ENCODE data around the gene VAV2. TPM values are rescaled to one million over a fixed set of nuclear protein-coding genes. Genes with fewer than 3 reads are reported as not detected.

Gene VAV2
- total and polyA plus RNA-seq, 9 of the 15 experiments (the other 6 are each of a cell fraction or from before 2014, with no cell fraction given): 0.01 to 2.7 (median 1.0) TPM; not detected in 1

DNA sequence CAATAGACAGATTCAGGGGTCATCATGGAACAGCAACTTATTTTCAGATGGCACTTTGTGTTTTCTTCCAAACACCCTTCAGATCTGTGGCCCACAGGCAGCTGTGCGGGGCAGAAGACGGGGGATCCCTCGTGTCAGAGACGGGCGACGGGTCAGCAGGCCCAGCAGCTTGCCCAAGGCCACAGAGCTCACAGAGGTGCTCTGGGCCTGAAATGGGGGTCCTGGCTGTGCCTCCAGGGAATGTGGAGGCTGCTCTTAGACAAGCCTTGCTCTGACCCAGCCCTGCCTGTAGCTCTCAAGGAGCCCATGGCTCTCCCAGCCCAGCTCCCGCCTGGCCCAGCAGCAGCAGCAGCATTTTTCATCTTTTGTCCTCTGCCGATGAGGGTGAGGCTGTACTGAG lies 213.0 kb downstream of the VAV2 start (continued):
- TF ChIP-seq, protein P1, sequence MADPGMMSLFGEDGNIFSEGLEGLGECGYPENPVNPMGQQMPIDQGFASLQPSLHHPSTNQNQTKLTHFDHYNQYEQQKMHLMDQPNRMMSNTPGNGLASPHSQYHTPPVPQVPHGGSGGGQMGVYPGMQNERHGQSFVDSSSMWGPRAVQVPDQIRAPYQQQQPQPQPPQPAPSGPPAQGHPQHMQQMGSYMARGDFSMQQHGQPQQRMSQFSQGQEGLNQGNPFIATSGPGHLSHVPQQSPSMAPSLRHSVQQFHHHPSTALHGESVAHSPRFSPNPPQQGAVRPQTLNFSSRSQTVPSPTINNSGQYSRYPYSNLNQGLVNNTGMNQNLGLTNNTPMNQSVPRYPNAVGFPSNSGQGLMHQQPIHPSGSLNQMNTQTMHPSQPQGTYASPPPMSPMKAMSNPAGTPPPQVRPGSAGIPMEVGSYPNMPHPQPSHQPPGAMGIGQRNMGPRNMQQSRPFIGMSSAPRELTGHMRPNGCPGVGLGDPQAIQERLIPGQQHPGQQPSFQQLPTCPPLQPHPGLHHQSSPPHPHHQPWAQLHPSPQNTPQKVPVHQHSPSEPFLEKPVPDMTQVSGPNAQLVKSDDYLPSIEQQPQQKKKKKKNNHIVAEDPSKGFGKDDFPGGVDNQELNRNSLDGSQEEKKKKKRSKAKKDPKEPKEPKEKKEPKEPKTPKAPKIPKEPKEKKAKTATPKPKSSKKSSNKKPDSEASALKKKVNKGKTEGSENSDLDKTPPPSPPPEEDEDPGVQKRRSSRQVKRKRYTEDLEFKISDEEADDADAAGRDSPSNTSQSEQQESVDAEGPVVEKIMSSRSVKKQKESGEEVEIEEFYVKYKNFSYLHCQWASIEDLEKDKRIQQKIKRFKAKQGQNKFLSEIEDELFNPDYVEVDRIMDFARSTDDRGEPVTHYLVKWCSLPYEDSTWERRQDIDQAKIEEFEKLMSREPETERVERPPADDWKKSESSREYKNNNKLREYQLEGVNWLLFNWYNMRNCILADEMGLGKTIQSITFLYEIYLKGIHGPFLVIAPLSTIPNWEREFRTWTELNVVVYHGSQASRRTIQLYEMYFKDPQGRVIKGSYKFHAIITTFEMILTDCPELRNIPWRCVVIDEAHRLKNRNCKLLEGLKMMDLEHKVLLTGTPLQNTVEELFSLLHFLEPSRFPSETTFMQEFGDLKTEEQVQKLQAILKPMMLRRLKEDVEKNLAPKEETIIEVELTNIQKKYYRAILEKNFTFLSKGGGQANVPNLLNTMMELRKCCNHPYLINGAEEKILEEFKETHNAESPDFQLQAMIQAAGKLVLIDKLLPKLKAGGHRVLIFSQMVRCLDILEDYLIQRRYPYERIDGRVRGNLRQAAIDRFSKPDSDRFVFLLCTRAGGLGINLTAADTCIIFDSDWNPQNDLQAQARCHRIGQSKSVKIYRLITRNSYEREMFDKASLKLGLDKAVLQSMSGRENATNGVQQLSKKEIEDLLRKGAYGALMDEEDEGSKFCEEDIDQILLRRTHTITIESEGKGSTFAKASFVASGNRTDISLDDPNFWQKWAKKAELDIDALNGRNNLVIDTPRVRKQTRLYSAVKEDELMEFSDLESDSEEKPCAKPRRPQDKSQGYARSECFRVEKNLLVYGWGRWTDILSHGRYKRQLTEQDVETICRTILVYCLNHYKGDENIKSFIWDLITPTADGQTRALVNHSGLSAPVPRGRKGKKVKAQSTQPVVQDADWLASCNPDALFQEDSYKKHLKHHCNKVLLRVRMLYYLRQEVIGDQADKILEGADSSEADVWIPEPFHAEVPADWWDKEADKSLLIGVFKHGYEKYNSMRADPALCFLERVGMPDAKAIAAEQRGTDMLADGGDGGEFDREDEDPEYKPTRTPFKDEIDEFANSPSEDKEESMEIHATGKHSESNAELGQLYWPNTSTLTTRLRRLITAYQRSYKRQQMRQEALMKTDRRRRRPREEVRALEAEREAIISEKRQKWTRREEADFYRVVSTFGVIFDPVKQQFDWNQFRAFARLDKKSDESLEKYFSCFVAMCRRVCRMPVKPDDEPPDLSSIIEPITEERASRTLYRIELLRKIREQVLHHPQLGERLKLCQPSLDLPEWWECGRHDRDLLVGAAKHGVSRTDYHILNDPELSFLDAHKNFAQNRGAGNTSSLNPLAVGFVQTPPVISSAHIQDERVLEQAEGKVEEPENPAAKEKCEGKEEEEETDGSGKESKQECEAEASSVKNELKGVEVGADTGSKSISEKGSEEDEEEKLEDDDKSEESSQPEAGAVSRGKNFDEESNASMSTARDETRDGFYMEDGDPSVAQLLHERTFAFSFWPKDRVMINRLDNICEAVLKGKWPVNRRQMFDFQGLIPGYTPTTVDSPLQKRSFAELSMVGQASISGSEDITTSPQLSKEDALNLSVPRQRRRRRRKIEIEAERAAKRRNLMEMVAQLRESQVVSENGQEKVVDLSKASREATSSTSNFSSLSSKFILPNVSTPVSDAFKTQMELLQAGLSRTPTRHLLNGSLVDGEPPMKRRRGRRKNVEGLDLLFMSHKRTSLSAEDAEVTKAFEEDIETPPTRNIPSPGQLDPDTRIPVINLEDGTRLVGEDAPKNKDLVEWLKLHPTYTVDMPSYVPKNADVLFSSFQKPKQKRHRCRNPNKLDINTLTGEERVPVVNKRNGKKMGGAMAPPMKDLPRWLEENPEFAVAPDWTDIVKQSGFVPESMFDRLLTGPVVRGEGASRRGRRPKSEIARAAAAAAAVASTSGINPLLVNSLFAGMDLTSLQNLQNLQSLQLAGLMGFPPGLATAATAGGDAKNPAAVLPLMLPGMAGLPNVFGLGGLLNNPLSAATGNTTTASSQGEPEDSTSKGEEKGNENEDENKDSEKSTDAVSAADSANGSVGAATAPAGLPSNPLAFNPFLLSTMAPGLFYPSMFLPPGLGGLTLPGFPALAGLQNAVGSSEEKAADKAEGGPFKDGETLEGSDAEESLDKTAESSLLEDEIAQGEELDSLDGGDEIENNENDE (IDR thresholded peaks at IDR 0.05; ENCODE audit: low read depth, low read length): no peak
- TF ChIP-seq KAT2B (IDR thresholded peaks at IDR 0.05; ENCODE audit: low read depth, low read length): no peak
- TF ChIP-seq, protein P2, sequence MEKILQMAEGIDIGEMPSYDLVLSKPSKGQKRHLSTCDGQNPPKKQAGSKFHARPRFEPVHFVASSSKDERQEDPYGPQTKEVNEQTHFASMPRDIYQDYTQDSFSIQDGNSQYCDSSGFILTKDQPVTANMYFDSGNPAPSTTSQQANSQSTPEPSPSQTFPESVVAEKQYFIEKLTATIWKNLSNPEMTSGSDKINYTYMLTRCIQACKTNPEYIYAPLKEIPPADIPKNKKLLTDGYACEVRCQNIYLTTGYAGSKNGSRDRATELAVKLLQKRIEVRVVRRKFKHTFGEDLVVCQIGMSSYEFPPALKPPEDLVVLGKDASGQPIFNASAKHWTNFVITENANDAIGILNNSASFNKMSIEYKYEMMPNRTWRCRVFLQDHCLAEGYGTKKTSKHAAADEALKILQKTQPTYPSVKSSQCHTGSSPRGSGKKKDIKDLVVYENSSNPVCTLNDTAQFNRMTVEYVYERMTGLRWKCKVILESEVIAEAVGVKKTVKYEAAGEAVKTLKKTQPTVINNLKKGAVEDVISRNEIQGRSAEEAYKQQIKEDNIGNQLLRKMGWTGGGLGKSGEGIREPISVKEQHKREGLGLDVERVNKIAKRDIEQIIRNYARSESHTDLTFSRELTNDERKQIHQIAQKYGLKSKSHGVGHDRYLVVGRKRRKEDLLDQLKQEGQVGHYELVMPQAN (IDR thresholded peaks at IDR 0.05; ENCODE audit: borderline replicate concordance): no peak
- TF ChIP-seq ZNF134 (CRISPR knock-in tag; conservative IDR thresholded peaks at IDR 0.05): no peak
- TF ChIP-seq FOXK2 (conservative IDR thresholded peaks at IDR 0.05 in 1 of 2, IDR thresholded peaks at IDR 0.05 in 1 of 2; ENCODE audit: low read depth in 2 of 2): no peak
- TF ChIP-seq ZNF274 (IDR thresholded peaks at IDR 0.05; ENCODE audit: borderline replicate concordance, low read depth, low read length): no peak
- TF ChIP-seq, protein P3, sequence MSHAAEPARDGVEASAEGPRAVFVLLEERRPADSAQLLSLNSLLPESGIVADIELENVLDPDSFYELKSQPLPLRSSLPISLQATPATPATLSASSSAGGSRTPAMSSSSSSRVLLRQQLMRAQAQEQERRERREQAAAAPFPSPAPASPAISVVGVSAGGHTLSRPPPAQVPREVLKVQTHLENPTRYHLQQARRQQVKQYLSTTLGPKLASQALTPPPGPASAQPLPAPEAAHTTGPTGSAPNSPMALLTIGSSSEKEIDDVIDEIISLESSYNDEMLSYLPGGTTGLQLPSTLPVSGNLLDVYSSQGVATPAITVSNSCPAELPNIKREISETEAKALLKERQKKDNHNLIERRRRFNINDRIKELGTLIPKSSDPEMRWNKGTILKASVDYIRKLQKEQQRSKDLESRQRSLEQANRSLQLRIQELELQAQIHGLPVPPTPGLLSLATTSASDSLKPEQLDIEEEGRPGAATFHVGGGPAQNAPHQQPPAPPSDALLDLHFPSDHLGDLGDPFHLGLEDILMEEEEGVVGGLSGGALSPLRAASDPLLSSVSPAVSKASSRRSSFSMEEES (CRISPR knock-in tag; IDR thresholded peaks at IDR 0.05): no peak
- TF ChIP-seq ZNF75A (CRISPR knock-in tag; IDR thresholded peaks at IDR 0.05): no peak
- TF ChIP-seq HDAC2 (IDR thresholded peaks at IDR 0.05): no peak

Data from K562 (cell line).